SU-DHL-6 (cell line): ENCODE data around the gene TENT5C.

Experiments used
- CTCF ChIP-seq: fragments of 200-600 bp; sonication (generic); IDR thresholded peaks from one replicate; pipeline ENCODE4 v1.5.1; 2017; ENCODE audit warnings: antibody characterized with exemption, mild to moderate bottlenecking, low read length, moderate library complexity; ENCODE audit not compliant: insufficient read depth, poor library complexity, severe bottlenecking
- EZH2phosphoT487 ChIP-seq: fragments of 200-600 bp; sonication (generic), shearing (Covaris generic); conservative IDR thresholded peaks from 2 replicates; pipeline ENCODE4 v1.6.1; 2018; ENCODE audit warnings: mild to moderate bottlenecking, antibody characterized with exemption, low read length, moderate library complexity, mixed read lengths

GRCh38 chr1:117673405-117673804 is 67.6 kb downstream of the TENT5C start:
- TF ChIP-seq CTCF: no peak
- TF ChIP-seq EZH2phosphoT487: no peak
